ENCODE data around the gene PPP1R14D. TPM values are rescaled to one million over a fixed set of nuclear protein-coding genes. Genes with fewer than 3 reads are reported as not detected.

Gene PPP1R14D
- total RNA-seq, 2 experiments from 2014 or later: not detected

DNA sequence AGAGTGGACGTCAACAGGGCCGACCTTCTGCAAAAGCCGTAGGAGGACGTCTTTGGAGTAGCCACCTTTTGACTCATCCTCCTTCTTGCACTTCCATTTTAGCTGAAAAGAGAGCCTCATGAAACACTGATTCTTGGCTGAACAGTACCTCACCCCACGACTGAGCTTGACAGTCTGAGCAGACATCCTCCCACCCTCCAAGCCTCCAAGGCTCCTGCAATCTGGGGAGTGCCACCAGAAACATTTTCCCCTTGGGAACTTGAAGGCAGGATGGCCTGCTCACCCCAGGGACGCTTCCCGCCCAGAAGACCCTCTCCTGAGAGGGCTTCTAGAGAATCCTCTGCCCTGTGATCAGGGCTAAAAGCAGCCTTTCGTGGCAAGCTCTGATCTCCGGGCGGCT, 53.5 kb downstream of the PPP1R14D start:
- Histone ChIP-seq H3K4me3 (ENCODE audit: low read length) (no peak overlapping the region), H3K27ac (ENCODE audit: low read depth in 1 of 2, low read length in 2 of 2) (no peak overlapping the region), H3K4me1 (ENCODE audit: insufficient read depth, low read length) (peaks cover 14% of the 10 kb centered on the region), H3K36me3 (ENCODE audit: insufficient read depth, low read length) (peaks cover 73% of the 10 kb centered on the region), H3K27me3 (ENCODE audit: control insufficient read depth in 1 of 2, insufficient read depth in 2 of 2, low read length in 2 of 2) (no peaks in the 10 kb centered on the region), H3K9me3 (ENCODE audit: control insufficient read depth in 1 of 2, insufficient read depth in 1 of 2, low read length in 2 of 2) (no peaks in the 10 kb centered on the region)
- POLR2A ChIA-PET: no interaction called here
- TF ChIP-seq, protein P1, sequence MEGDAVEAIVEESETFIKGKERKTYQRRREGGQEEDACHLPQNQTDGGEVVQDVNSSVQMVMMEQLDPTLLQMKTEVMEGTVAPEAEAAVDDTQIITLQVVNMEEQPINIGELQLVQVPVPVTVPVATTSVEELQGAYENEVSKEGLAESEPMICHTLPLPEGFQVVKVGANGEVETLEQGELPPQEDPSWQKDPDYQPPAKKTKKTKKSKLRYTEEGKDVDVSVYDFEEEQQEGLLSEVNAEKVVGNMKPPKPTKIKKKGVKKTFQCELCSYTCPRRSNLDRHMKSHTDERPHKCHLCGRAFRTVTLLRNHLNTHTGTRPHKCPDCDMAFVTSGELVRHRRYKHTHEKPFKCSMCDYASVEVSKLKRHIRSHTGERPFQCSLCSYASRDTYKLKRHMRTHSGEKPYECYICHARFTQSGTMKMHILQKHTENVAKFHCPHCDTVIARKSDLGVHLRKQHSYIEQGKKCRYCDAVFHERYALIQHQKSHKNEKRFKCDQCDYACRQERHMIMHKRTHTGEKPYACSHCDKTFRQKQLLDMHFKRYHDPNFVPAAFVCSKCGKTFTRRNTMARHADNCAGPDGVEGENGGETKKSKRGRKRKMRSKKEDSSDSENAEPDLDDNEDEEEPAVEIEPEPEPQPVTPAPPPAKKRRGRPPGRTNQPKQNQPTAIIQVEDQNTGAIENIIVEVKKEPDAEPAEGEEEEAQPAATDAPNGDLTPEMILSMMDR (IDR thresholded peaks at IDR 0.05): no peak
- H3K4me3 Mint-ChIP-seq: no peak overlapping the region
- H3K27me3 Mint-ChIP-seq: no peaks in the 10 kb centered on the region
- H3K36me3 Mint-ChIP-seq (ENCODE audit: low read depth): peaks cover 65% of the 10 kb centered on the region
- no peaks in the 10 kb centered on the region for H3K9me3 Mint-ChIP-seq
- H3K4me1 Mint-ChIP-seq (ENCODE audit: low read depth): peaks cover 4% of the 10 kb centered on the region
- ATAC-seq (ENCODE audit: poor library complexity): no peak
- no peak overlapping the region for H3K27ac Mint-ChIP-seq
- DNase-seq: no peak
- CTCF ChIA-PET: no interaction called here
- intact Hi-C loops (cut with DNase I, micrococcal nuclease): no loop called here

DNA sequence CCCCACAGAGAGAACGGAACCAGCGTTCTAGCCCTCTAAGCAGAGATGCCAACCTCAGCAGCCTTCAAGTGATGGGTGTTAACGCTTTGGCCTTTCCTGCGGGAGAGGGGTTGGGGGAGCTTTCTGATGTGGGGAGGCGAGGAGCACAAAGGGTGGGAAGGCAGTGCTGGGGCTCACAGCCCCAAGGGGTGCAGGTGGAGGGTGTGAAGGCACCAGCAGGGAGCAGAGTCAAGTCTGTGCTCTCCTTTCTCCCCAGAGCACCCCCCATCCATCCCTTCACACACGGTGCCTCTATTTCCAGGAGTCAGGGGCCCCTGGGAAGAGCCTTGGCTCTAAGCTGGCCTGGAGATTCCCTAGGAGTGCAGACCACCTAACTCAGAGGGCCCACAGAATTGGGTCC, 54.6 kb downstream of the PPP1R14D start:
- H3K4me1 Mint-ChIP-seq (ENCODE audit: low read depth): peaks cover 15% of the 10 kb centered on the region
- Histone ChIP-seq H3K4me3 (ENCODE audit: low read length) (no peak overlapping the region), H3K9me3 (ENCODE audit: control insufficient read depth in 1 of 2, insufficient read depth in 1 of 2, low read length in 2 of 2) (no peaks in the 10 kb centered on the region), H3K4me1 (ENCODE audit: insufficient read depth, low read length) (peaks cover 25% of the 10 kb centered on the region), H3K36me3 (ENCODE audit: insufficient read depth, low read length) (peaks cover 64% of the 10 kb centered on the region), H3K27me3 (ENCODE audit: control insufficient read depth in 1 of 2, insufficient read depth in 2 of 2, low read length in 2 of 2) (no peaks in the 10 kb centered on the region), H3K27ac (ENCODE audit: low read depth in 1 of 2, low read length in 2 of 2) (no peak overlapping the region)
- ATAC-seq (ENCODE audit: poor library complexity) (no peak), DNase-seq (no peak)
- H3K36me3 Mint-ChIP-seq (ENCODE audit: low read depth): peaks cover 64% of the 10 kb centered on the region
- no peak overlapping the region for H3K27ac Mint-ChIP-seq
- H3K4me3 Mint-ChIP-seq: no peak overlapping the region
- TF ChIP-seq, protein P1 (IDR thresholded peaks at IDR 0.05): no peak
- ChIA-PET POLR2A (no interaction called here), CTCF (no interaction called here)
- H3K27me3 Mint-ChIP-seq: no peaks in the 10 kb centered on the region
- H3K9me3 Mint-ChIP-seq: no peaks in the 10 kb centered on the region
- intact Hi-C loops (cut with DNase I, micrococcal nuclease): no loop called here

DNA sequence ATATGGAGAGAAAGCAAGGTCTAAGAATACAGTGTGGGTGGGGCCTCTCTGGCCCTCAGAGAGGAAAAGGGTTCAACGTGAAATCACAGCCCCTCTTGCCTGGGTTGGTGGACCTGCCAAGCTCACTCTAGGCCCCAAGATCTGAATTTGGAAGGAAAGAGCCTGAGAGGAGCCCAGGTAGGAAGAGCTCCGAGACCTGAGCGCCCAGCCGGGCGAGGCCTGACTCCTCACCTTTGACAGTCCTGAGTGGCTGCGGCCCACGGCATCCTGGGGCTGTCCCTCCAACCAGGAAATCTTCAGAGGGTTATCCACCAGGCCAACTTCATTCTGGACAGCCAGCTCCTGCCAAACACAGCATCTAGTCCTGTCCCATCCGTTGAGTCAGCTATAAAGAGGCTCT, 55.0 kb downstream of the PPP1R14D start:
- no peak overlapping the region for H3K4me3 Mint-ChIP-seq
- intact Hi-C loops (cut with DNase I, micrococcal nuclease): no loop called here
- no peak overlapping the region for H3K27ac Mint-ChIP-seq
- Histone ChIP-seq H3K4me3 (ENCODE audit: low read length) (no peak overlapping the region), H3K4me1 (ENCODE audit: insufficient read depth, low read length) (peaks cover 28% of the 10 kb centered on the region), H3K27ac (ENCODE audit: low read depth in 1 of 2, low read length in 2 of 2) (no peak overlapping the region), H3K9me3 (ENCODE audit: control insufficient read depth in 1 of 2, insufficient read depth in 1 of 2, low read length in 2 of 2) (no peaks in the 10 kb centered on the region), H3K27me3 (ENCODE audit: control insufficient read depth in 1 of 2, insufficient read depth in 2 of 2, low read length in 2 of 2) (no peaks in the 10 kb centered on the region), H3K36me3 (ENCODE audit: insufficient read depth, low read length) (peaks cover 60% of the 10 kb centered on the region)
- peaks cover 19% of the 10 kb centered on the region for H3K4me1 Mint-ChIP-seq (ENCODE audit: low read depth)
- POLR2A ChIA-PET: no interaction called here
- H3K9me3 Mint-ChIP-seq: no peaks in the 10 kb centered on the region
- CTCF ChIA-PET: no interaction called here
- H3K27me3 Mint-ChIP-seq: no peaks in the 10 kb centered on the region
- TF ChIP-seq, protein P1 (IDR thresholded peaks at IDR 0.05): no peak
- no peak for DNase-seq
- ATAC-seq (ENCODE audit: poor library complexity): no peak
- H3K36me3 Mint-ChIP-seq (ENCODE audit: low read depth): peaks cover 62% of the 10 kb centered on the region

All from CD4-positive, alpha-beta T cell (primary cell).